Chondrocyte (in vitro differentiated cells): Measurements from ENCODE around the gene SMIM10L1. TPM values are rescaled to one million over a fixed set of nuclear protein-coding genes. Genes with fewer than 3 reads are reported as not detected.

Source experiments
- DNase-seq: peaks from one replicate; pipeline ENCODE4 v3.0.0; 2021; ENCODE audit warnings: mixed read lengths, low spot score
- H3K27ac Mint-ChIP-seq: one replicate; pipeline ENCODE4 v1.8.0; 2021; ENCODE audit warnings: mild to moderate bottlenecking, moderate library complexity, mixed read lengths; ENCODE audit not compliant: unreplicated experiment
- H3K27me3 Mint-ChIP-seq: 2 replicates; pipeline ENCODE4 v1.8.0; 2021; ENCODE audit warnings: low read depth, mixed read lengths
- H3K36me3 Mint-ChIP-seq: 2 replicates; pipeline ENCODE4 v1.8.0; 2021; ENCODE audit warnings: low read depth, mixed read lengths
- H3K4me1 Mint-ChIP-seq: 2 replicates; pipeline ENCODE4 v1.8.0; 2021; ENCODE audit warnings: low read depth, mild to moderate bottlenecking, mixed read lengths
- H3K4me3 Mint-ChIP-seq: one replicate; pipeline ENCODE4 v1.8.0; 2021; ENCODE audit warnings: mild to moderate bottlenecking, moderate library complexity, mixed read lengths; ENCODE audit not compliant: unreplicated experiment
- H3K9me3 Mint-ChIP-seq: 2 replicates; pipeline ENCODE4 v1.8.0; 2021; ENCODE audit warnings: low read depth, mixed read lengths
- CTCF ChIP-seq: fragments of 200-600 bp; sonication (generic); IDR thresholded peaks from 2 replicates; pipeline ENCODE4 v1.5.0; 2021; ENCODE audit warnings: antibody characterized with exemption, mild to moderate bottlenecking, moderate library complexity
- total RNA-seq: library from RNA; stranded (reverse); gene quantifications from 3 replicates; pipeline ENCODE4 v1.2.1, GENCODE V29; 2021

Gene SMIM10L1
- total RNA-seq, 1 donor from 2014 or later = 12.2 TPM

GRCh38 chr12:11134305-11134704 lies 36.7 kb upstream of the SMIM10L1 start, which contains the start of gene TAS2R30:
Gene TAS2R30 (minus strand): TSS chr12:11134644. CDS start chr12:11134244, 400 bp downstream.
- Mint-ChIP-seq H3K4me3 (no peak within 1 kb of the TSS), H3K27ac (no peak within 1 kb of the TSS), H3K9me3 (no peaks in the 10 kb centered on the region), H3K36me3 (peaks cover 1% of the 10 kb centered on the region), H3K4me1 (peaks cover 4% of the 10 kb centered on the region), H3K27me3 (no peaks in the 10 kb centered on the region)
- no peak for TF ChIP-seq CTCF
- no peak for DNase-seq

- no peak for DNase-seq
- no peaks in the 10 kb centered on the region for H3K9me3 Mint-ChIP-seq
- H3K36me3 Mint-ChIP-seq = no peaks in the 10 kb centered on the region
- H3K4me1 Mint-ChIP-seq = peaks cover 4% of the 10 kb centered on the region
- no peaks in the 10 kb centered on the region for H3K27me3 Mint-ChIP-seq
- no peak for TF ChIP-seq CTCF
- no peak overlapping the region for H3K27ac Mint-ChIP-seq
- no peak overlapping the region for H3K4me3 Mint-ChIP-seq
Measured at GRCh38 chr12:11136075-11136474, 34.9 kb upstream of the SMIM10L1 start.

- no peak overlapping the region for H3K27ac Mint-ChIP-seq
- no peak overlapping the region for H3K4me3 Mint-ChIP-seq
- H3K9me3 Mint-ChIP-seq = peaks cover 9% of the 10 kb centered on the region
- TF ChIP-seq CTCF = no peak
- H3K27me3 Mint-ChIP-seq = no peaks in the 10 kb centered on the region
- no peaks in the 10 kb centered on the region for H3K4me1 Mint-ChIP-seq
- DNase-seq = no peak
- H3K36me3 Mint-ChIP-seq = no peaks in the 10 kb centered on the region
Measured at GRCh38 chr12:11143352-11143751, 27.6 kb upstream of the SMIM10L1 start.

GRCh38 chr12:11144297-11144696 lies 26.7 kb upstream of the SMIM10L1 start:
- Mint-ChIP-seq H3K4me1 (no peaks in the 10 kb centered on the region), H3K4me3 (no peak overlapping the region), H3K27ac (no peak overlapping the region), H3K9me3 (peaks cover 9% of the 10 kb centered on the region), H3K27me3 (no peaks in the 10 kb centered on the region), H3K36me3 (no peaks in the 10 kb centered on the region)
- TF ChIP-seq CTCF = no peak
- no peak for DNase-seq

- no peaks in the 10 kb centered on the region for H3K27me3 Mint-ChIP-seq
- H3K27ac Mint-ChIP-seq = no peak overlapping the region
- DNase-seq = no peak
- H3K4me1 Mint-ChIP-seq = peaks cover 6% of the 10 kb centered on the region
- peaks cover 9% of the 10 kb centered on the region for H3K9me3 Mint-ChIP-seq
- peaks cover 2% of the 10 kb centered on the region for H3K36me3 Mint-ChIP-seq
- no peak for TF ChIP-seq CTCF
- H3K4me3 Mint-ChIP-seq = no peak overlapping the region
Measured at GRCh38 chr12:11147420-11147819, 23.6 kb upstream of the SMIM10L1 start.
